ENCODE results near the gene ANTXR1.

ANTXR1 gene

DNA sequence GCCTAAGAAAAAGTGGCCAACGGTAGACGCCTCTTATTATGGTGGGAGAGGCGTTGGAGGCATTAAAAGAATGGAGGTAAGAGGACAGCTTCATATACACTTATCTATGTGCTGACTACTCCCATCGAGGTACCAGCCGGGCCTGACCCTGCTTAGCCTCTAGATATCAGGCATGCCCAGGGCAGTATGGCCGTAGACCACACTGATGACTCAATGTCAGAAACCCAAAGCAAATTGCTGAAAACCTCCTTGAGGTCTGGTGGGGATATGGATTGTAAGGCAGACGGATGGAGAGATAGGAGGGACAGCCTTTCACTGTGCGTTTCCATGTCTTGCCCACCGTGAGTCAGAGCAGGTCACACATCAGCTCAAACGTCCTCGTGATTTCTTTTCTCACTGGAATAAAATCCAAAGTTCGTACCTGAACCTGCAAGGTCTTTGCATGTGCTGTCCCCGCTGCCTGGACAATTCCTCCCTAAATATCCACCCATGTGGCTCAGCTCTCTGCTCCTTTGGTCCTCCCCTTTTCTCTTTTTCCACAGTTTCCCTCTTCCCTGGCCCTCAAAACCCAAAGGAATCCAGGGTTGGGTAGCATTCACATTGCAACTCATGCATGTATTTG lies 168.9 kb downstream of the ANTXR1 start:
- DNase-seq (ENCODE audit: low read depth, low spot score) = no peak

DNA sequence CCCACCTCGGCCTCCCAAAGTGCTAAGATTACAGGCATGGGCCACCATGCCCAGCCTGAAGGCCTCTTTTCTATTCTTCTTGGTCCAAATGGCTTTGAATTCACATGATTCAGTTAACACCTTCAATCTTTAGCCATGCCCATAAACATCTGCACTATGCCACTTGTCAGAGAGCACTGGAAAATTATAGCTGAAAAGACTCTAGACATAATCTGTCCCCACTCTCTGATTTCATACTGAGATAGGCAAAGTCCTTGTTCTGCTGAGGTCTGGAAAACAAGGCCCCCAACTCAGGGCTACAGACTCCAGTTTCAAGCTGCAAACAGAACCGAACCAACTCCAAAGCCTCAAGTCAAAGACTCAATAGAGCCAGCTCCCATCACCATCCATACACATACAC lies 170.7 kb downstream of the ANTXR1 start:
- no peak for DNase-seq (ENCODE audit: low read depth, low spot score)

DNA sequence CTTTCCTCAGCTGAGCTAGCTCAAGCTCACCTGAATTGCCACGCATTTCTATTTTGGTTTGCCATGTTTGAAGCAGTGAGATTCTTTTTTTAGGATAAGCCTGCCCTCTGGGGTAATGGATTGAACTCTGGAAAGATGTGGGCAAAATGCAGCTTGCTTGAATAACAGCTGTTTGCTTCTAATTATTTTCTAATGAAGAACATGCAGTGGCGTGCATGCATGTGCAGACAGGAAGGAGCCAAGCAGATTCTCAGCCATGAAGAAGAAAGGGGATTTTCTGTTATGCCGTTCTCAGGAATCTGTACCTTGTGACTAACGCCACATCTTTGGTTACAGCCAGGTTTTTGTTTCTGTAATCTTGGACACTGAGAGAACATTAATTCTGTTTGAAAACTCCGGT lies 171.2 kb downstream of the ANTXR1 start:
- DNase-seq (ENCODE audit: low read depth, low spot score) = no peak

DNA sequence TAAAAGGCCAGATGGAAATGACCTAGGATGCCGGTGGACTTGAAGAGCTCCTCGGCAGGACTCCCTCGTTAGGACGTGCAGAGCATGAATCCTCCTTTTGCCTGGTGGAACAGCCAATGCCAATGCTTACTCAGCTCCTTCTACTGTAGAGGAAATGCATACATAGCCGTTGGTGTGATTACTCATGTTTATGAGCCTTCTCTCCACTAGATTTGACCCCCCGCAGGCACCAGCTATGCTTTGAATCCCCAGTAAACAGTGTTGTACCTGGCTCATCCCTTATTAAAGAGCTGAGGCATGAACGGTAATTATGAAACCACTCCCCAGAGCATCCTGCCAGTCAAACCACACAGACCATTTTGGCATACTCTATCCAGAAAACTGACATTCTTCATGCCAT lies 172.8 kb downstream of the ANTXR1 start:
- DNase-seq (ENCODE audit: low read depth, low spot score) = no peak

DNA sequence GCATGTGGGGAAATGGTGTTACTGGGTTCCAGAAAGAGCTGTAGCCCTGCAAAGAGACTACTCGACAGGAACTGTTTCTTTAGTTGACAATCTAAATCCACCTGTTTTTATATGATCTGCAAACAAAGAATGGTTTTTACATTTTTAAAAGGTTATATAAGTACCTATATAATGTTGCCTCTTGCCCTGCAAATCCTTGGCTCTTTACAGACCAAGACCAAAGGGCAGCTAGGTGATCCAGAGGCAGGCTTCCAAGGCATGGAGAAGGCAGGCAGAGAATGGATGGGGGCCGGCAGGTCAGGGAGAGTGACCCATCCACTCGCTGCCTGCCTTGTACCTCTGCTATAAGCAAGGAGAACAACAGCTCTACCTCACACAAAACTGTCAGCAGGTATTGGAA lies 173.6 kb downstream of the ANTXR1 start:
- no peak for DNase-seq (ENCODE audit: low read depth, low spot score)

DNA sequence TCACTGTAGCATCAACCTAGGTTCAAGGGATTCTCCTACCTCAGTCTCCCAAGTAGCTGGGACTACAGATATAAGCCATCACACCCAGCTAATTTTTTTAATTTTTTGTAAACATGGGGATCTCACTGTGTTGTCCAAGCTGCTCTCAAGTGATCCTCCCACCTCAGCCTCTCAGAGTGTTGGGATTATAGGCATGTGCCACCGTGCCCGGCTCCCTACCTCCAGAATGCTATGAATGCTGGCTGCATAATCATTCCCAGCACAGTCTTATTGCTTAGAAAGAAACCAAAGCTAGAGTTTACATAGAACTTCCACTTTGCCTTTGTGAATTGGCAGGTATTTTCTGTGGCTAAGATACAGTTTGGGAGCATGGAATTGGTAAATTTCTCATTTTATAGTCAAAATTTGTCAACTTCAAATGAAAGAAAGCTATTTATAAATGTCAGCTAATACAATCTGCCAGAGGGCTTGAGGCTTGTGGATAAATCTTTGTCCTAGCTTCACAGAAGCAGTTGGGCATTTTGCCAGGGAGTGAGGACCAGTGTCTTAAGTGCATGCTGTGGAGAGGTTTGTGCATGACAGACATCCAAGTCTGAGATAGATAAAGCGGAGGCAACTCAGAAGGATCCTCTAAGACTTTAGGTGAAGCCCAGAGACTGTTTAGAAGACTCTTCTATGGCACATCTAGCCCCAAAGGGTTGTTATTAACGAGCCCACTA lies 175.4 kb downstream of the ANTXR1 start:
- no peak for DNase-seq (ENCODE audit: low read depth, low spot score)

DNA sequence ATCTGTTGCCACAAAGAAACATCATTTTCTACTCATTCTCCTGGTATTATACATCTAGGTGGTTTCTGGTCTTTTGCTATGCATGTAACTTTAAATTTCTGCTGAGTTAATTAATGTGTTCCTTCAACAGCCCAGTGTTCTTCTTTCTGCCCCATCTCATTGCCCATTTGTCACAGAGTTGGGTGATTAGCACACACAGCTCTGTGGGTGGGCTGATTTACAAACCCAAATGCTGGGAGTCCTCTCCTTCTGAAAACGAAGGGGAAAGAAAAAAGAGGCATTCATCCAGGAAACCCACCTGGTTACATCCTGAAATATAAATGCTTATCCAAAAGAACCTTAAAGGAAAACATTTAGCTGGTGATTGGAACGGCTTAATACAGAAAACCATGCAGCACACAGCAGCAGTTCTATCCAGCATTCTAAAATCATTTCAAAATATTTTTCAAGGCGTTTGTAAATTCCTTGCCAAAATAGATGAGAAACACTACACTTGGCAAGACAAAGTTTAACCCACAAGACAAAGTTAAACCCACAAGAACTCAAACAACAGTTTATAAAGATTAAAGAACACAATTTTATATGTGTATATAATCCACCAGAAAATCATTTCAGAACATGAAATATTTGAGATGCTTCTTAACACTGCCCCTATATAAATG lies 177.9 kb downstream of the ANTXR1 start:
- DNase-seq (ENCODE audit: low read depth, low spot score) = no peak

DNA sequence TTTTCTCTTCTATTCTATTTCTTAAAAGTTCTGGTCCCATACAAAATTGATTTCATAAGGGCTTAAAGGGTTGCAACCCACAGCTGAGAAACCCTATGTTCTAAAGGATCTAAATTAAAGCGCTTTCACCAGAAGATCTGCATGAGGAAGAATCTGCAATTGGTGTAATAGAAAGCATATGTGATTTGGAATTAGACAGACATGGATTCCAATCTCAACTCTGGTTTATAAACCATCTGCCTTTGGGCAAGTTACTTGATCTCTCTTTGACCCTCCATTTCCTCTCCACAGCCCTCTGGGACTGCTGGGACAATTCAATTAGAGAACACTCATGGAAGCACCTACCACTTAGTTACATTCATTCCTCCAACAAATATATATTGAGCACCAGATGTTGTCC lies 178.7 kb downstream of the ANTXR1 start:
- DNase-seq (ENCODE audit: low read depth, low spot score) = no peak

DNA sequence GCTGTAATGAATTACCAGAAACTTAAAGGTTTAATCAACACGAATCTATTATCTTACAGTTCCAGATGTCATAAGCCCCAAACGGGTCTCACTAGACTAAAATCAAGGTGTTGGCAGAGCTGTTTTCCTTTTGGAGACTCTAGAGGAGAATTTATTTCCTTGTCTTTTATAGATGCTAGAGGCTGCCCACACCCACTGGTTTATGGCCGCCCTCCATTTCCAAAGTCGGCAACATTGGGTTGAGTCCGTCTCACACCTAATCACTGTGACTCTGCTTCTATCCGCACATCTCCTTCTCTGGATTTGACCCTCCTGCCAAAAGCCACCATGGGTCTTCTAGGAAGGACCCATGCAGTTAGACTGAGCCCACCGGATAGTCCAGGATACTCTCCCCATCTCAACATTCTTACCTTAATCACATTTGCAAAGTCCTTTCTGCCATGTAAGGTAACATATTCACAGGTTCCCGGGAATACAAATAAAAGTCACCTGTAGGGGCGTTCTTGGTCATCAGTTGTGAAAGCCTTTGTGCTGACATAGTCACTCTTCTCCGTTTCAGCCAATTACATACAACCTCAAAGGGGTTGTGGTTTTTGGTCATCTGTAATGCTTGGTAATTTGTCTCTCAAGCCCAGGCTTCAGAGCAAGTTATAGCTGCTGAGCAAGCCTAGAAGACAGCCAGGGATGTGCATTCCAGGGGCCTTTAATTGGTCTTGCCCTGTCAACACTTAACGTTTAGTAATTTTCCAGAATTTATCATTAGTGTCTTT lies 179.4 kb downstream of the ANTXR1 start:
- DNase-seq (ENCODE audit: low read depth, low spot score) = no peak

DNA sequence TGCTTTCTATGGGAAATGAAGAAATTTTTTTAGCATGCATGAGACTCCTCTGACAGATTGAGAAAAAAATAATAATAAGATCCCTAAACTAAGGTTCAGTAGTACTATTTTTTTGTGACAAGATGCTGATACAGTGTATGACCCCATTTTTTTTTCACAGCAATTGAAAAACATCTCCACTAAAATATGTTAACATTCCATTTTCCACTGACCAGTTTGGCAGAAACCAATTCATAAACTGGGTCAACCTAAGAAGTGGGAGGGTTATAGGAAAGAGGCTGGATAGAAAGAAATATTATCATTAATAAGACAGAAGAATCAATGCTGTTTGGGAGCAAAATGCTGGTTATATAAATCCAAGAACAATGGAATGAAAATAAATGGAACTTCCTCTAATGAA lies 182.7 kb downstream of the ANTXR1 start:
- no peak for DNase-seq (ENCODE audit: low read depth, low spot score)

DNA sequence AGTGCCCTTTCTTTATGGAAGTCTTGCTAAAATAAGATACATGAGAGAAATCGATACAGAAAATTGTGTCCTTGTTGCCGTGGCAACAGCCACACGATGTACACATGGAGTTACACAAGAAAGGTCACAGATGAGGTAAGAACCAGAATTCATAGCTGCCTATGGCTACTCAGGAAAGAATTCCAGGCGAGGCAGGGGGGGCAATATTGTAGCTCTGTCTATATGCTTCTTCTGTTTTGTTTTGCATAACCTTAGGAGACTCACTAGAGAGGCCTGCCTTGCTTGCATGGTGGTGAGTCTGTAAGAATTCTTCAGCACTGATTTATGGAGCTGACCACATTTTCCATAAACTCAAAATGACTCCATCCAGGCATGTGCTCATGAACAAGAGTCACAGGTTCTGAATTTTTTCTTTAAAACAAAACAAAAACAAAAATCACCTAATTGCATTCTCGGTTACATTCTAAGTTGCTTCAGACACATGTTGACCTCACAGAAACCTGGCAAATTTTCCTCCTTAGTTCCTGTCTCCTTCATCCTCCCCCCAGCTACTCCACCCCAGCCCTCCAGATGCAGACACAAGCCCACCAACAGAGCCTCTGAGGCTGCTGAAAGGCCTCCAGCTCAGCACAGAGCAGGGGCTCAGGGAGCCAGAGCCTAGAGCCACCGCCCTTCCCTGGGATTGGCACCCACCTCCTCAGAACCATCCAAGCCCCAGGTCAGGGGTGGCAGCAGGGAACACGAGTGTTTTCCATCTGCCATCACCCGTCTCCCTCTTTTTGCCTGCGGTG lies 183.5 kb downstream of the ANTXR1 start:
- no peak for DNase-seq (ENCODE audit: low read depth, low spot score)

DNA sequence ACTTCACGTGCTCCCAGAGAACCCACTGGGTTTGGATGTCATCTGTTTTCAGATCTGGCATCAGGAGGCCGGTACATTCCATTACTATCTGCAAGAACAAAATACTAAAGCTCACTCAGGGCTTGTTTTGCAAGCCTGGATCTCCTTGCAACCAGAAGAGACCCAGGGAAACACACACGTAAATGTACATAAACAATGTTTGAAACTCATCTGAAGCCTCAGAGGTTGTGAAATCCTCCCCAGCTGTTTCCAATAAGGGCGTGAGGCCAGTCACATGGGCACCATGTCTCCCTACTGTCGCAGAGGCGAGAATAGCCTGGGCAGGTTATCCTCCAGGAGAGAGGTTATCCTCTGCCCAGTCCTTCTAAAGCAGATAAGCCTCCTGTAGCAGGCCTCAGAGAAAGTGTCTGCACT lies 187.1 kb downstream of the ANTXR1 start:
- no peak for DNase-seq (ENCODE audit: low read depth, low spot score)

DNA sequence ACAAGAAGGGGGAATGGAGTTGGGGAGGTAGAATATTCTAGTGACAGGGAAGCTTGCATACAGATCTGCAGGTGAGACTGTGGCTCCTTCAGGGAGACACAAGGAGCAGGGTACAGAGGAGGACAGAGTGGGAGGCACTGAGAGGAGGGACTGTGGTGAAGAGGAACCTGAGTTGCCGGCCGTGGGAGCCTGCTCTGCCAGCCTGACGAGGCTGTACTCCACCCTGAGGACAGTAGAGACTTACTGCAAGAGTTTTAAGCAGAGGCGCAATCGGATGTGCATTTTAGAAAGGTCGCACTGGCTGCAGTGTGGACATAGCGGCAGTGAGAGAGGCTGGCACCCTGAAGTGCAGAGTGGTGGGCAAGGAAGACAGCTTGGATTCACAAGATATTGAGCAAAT lies 188.3 kb downstream of the ANTXR1 start:
- DNase-seq (ENCODE audit: low read depth, low spot score) = no peak

DNA sequence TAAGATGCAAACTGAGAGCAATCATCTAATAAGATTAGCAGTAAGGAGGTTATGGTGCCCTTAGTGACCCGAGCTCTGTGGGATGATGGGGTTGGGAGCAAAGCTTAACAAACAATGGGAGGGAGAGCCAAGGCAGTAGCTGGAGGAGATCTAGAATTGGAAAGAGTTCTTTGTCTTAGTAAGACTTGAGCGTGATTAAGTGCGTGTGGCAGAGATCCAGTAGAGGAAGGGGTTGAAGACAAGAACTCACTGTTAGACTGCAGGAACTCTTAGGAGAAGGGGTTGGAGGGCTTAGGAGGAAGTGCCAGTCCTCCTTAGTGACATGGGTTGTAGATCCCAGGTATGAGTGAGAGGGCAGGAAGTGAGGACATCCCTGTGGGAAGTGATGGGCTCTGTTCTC lies 189.3 kb downstream of the ANTXR1 start:
- DNase-seq (ENCODE audit: low read depth, low spot score) = no peak

DNA sequence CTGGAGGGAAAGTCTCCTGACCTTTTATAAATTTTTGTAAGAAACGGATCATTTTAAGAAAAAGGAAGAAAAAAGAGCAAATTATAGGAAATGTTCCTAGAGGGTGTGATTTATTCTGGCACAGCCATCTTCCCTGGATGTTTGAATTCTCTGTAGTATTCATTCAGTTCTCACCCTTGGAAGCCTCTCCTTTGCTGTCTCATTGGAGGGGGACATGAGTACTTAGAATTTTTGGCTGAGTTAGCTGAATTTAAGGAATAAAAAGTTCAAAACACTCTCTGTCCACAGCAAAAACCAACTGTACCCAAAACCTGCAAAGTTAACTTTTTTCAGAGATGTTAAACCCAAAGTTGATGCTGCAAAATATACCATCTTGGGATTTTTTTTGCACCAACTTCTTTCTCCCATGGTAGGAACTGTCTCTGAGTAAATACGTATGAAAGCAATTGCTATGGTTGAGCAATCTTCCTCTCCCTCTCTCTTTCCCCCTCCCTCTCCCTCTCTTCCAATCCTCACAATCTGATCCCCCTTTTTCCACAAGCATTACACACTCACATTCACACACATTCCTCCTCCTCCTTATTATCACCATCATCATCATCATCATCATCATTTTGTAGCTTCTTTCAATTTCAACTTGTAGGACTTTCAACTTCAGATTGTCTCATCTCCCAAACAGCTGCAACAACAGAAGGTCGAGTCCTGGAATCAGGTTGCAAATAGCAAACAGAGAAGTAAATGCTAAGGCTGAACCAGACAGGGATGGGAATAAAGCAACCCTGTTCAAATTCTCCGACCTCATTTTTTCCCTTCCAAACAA lies 190.4 kb downstream of the ANTXR1 start:
- no peak for DNase-seq (ENCODE audit: low read depth, low spot score)

DNA sequence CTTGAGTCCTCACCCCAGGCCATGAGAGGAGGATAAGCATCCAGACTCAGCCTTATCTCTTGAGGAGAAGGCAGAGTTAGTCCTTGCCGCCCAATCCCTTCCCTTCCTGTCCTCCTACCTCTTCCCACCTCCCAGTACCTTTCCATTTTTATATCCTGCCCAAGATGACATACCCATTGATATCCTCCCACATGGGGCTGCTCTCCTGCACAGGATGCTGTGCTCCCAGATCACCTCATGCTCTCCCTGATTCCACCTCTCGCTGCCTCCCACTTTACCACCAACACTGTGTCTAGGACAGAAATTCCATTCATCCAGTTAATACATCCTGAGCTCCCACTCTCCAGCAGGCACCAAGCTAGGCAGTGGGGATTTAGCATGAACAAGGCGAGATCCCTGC lies 191.7 kb downstream of the ANTXR1 start:
- DNase-seq (ENCODE audit: low read depth, low spot score) = no peak

DNA sequence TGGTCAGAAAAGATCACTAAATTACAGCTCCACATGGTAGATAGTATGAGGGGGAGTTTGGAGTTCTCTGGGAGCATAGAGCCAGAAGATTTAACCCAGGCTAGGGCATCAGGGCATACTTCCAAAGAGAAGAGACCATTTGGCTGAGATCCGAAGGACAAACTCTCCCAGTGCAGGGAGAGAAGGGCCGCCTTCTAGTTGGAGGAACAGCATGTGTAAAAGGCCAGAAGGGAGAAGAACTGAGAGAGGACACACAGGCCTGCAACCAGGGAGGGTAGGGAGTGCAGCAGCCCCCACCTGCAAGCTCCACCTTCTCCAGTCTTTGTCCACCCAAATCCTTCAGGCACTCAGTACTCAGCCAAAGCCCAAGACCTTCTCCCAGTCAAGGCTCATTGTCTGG lies 192.1 kb downstream of the ANTXR1 start:
- DNase-seq (ENCODE audit: low read depth, low spot score) = no peak

DNA sequence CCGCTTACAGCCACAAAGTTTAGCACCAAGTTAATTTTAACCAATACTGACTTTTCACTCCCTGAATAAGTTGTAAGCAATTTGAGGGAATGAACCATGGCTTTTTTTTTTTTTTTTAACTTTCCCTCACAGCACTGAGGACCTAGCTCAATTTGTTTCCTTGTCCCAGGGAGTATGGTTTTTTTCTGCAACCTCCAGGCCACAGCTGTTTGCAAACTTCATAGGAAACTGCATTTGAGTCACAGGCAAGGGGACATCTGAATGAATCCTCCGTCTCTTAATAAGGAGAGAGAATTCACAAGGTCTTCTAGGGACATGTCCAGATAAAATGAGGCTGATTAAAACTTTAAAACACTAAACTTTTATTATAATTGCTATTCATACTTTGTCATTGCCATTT lies 192.5 kb downstream of the ANTXR1 start:
- DNase-seq (ENCODE audit: low read depth, low spot score) = no peak

DNA sequence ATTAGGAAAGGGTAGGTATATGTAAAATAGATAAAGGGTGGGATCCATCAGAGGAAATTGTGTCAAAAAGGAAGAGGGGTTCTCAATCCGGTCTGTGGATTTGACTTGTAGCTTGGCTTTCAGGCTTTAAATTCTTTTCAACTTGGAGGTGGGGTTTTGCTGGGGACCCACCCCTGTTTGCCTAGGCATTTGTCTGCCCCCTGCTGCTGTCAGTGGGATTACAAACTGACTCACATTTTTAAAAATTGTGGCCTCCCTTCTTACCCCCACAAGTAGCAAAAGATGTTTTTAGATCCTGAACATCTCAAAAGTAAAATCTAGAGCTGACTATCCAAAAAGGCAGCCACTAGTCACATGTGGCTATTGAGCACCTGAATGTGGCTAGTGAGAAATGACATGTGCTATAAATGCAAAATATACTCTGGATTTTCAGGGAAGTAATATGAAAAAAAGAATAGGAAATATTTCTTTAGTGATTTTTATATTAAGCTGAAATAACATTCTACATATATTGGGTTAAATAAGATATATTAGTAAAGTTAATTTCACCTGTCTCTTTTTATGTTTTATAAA lies 195.1 kb downstream of the ANTXR1 start:
- DNase-seq (ENCODE audit: low read depth, low spot score) = no peak

DNA sequence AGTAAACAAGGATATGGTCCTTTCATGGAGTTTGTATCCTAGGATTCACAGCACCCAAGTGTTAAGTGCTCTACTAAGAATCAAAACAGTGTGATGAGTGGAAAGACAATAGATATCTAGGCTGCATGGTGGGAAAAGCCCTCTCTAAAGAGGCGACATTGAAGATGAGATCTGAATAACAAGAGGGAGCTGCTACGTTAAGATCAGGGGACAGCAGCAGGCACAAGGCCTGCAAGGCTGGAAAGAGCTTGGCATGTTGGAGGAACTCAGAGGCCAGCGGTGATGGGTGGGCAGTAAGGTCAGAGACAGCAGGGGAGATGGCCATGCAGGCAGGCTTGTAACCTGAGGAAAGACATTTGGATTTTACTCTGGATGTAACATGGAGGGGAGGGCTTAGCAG lies 196.5 kb downstream of the ANTXR1 start:
- peak; percentile 45 for DNase-seq (ENCODE audit: low read depth, low spot score)
